Activated naive CD4-positive, alpha-beta T cell treated with anti-CD3 and anti-CD28 coated beads, Interleukin-2, amount 50 U/mL, for 24 hours (primary cell): Measurements from ENCODE around the gene FIBCD1.

ENCODE experiments used
- H3K27ac Mint-ChIP-seq: one replicate; pipeline ENCODE4 v1.8.0; 2021; ENCODE audit warnings: mild to moderate bottlenecking, mixed read lengths
- H3K27me3 Mint-ChIP-seq: one replicate; pipeline ENCODE4 v1.8.0; 2021; ENCODE audit warnings: mixed read lengths
- H3K36me3 Mint-ChIP-seq: one replicate; pipeline ENCODE4 v1.8.0; 2021; ENCODE audit warnings: mixed read lengths
- H3K4me1 Mint-ChIP-seq: one replicate; pipeline ENCODE4 v1.8.0; 2021; ENCODE audit warnings: mixed read lengths
- H3K4me3 Mint-ChIP-seq: one replicate; pipeline ENCODE4 v1.8.0; 2021; ENCODE audit warnings: mild to moderate bottlenecking, mixed read lengths
- H3K9me3 Mint-ChIP-seq: one replicate; pipeline ENCODE4 v1.8.0; 2021; ENCODE audit warnings: mixed read lengths

The FIBCD1 gene

DNA sequence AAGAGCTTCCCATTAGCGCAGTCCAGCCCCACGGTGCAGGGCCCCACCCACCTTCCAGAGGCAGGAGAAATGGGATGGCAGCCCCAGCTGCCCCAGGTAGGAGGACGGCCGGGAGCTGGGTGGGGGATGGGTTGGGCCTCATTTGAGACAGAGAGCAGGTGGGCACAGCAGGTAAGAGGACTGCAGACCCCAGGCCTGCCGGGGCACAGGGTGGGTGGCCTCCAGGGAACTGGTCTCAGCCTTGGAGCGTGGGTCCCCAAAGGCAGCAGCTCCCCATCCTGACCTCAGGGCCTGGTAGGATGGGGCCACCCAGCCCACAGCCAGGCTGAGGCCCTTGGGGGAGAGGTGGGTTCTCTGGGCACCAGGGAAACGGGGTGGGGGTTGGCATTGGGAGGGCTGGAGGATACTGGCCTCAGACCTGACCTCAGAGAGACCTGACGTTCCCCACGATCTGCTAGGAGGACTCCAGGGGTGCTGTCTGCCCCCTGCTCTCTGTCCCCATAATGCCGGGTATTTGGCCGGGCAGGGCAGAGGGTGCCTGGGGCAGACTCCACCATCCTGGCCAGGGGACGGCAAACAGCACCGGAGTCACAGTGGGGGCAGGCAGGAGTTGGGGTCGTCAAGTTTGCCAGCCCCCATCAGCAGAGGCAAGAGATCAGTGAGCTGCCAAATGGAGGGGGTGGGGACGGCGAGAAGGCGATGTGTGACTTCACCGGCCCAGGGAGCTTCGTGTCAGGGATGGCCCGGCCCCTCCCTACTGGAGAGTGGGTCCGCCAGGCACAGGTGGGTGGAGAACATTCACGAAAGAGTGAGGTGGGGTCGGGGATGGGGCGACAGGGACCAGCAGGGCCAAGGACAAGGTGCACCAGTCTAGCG, 35.6 kb downstream of the FIBCD1 start:
- no peak overlapping the region for H3K4me3 Mint-ChIP-seq
- H3K27ac Mint-ChIP-seq = no peak overlapping the region
- H3K4me1 Mint-ChIP-seq = no peaks in the 10 kb centered on the region
- no peaks in the 10 kb centered on the region for H3K36me3 Mint-ChIP-seq
- H3K9me3 Mint-ChIP-seq = no peaks in the 10 kb centered on the region
- H3K27me3 Mint-ChIP-seq = no peaks in the 10 kb centered on the region

DNA sequence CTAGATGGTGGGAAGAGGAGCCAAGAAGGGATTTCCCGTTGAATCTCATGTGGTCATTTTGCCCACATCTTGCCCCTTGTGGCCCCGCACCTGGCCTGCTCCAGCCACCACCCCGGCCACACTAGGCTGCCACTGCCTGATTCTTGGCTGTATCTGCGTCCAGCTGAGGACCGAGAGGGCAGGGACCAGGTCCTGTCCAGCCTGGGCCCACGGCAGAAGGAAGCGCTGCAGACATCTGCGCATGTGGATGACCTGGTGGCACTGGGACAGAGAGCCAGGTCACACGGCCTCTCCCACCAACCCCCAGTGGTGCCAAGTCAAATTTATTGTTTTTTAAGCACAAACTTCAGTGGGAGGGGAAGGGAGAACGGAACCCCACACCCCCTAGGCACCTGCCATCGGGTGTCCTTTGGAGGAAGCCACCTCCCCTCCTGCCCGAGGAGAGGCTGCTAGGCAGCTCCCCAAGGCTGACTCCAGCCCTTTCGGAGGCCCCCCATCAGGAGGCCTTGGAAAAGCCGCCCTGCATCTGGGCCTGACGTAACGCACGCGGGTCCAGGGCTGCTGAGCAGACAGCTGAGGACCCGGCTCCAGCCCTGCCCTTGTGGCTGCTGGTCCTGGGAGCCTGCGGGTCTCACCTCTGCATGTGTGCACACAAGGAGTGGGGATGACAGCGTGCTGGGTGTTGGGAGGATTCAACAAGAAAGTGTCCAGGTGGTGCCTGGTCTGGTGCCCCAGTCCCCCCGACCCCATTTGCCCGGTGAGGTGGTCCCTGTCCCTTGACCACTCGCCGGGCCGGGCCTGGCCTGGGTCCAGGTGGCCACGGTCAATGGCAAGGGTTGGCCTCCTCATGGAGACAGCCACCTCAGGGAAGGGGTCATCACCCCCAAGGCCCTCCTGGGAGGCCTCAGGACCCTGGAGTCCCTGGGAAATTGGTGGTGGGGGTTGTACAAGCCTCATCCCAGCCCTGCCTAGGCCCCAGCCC, 36.6 kb downstream of the FIBCD1 start:
- Mint-ChIP-seq H3K9me3 (no peaks in the 10 kb centered on the region), H3K27me3 (no peaks in the 10 kb centered on the region), H3K4me3 (no peak overlapping the region), H3K4me1 (no peaks in the 10 kb centered on the region), H3K36me3 (no peaks in the 10 kb centered on the region), H3K27ac (no peak overlapping the region)

DNA sequence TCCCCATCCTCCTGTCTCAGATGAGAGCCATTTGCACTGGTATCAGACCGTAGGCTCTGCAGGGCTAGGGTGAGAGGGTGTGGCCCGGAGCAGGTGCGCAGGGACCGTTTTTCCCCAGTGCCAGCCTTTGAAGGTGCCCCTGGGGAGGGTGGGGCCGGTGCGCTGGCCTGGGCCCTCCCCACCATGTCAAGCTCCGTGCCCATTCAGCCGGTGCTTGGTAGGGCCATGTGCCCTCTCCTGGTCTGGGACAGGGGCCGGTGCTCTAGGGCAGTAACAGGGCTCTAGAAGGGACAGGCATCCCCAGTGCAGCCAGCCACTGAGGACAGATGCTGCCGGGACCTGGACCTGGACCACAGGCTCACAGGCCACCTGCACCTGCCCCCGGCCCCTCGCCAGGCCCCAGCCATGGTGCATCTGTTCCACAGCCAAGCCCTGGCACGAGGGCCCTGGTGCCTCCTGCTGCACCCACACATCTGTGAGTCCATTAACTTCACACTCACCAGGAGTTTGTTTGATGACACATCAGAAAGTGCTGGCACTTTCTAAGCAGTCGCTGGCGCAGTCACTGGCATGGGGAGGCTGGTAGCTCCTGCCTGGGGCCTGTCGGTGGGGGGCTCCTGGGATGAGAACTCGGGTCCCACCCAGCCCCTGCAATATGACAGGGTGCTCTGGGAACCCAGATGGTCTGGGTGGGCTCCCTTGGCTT, 37.4 kb downstream of the FIBCD1 start:
- Mint-ChIP-seq H3K9me3 (no peaks in the 10 kb centered on the region), H3K36me3 (no peaks in the 10 kb centered on the region), H3K4me3 (no peak overlapping the region), H3K4me1 (no peaks in the 10 kb centered on the region), H3K27ac (no peak overlapping the region), H3K27me3 (no peaks in the 10 kb centered on the region)

DNA sequence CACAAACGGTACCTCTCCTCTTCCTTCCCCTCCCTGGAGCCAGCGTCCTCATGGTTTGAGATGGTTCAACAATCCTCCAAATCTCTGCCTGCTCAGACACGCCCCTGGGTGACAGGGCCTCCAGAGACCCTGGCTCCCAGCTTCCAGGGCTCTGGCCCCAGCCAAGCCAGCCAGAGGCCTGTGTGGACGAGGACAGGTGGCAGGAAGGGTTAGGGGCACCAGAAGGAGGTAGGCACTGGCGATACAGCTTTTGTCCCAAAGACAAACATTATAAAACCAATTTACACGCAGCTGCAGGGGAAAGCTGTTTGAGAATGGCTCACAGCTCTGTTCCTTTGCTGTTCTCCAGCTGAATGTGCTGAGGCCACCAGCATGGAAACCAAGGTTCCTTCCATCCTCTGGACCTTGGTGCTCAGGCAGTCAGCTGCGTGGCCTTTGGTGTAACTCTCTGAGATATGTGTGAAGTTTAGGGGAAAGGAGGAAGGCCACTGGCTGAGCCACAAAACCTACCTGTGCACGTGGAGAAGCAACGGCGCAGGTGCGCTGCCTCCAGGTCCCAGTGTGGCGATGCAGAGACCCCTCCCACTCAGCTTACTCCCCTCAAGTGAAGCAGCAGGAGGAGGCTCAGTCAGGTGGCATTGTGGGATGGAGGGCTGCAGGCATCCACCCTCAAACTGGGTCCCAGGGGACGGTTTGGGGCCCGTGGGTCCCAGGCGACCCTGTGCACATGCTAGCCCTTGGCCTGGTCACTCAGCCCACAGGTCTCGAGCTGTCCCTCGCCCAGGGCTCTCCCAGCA, 38.1 kb downstream of the FIBCD1 start:
- Mint-ChIP-seq H3K9me3 (no peaks in the 10 kb centered on the region), H3K27me3 (no peaks in the 10 kb centered on the region), H3K27ac (no peak overlapping the region), H3K4me1 (no peaks in the 10 kb centered on the region), H3K4me3 (no peak overlapping the region), H3K36me3 (no peaks in the 10 kb centered on the region)

DNA sequence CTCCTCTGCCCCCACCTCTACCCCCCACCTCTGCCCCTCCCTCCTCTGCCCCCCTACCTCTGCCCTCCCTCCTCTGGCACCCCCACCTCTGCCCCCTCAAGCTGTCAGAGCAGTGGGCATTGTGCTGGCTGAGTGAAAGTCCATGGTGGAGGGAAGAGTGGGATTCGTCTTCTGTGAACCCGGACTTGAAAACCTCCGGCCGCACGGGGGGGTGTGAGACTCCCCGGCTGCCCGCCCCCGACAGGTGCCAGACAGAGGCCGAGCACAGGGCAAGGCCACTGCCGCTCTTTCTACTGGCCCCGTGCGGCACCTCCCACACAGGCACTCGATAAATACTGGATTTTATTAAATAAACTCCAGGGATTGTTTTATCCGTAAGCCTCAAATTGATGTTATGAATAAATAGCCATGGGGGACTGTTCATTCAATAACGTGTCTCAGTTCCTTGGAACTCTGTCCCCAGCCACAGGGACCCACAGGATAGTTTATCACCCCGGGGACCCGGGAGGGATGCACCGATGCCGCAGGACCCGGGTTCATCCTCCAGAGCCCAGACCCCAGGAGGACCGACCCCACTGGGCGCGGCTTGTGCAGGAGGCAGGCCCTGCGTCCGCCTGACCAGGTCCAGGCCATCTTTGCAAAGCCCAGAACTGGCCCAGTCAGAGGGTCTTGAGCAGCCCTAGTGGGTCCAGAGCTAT, 39.8 kb downstream of the FIBCD1 start:
- no peak overlapping the region for H3K4me3 Mint-ChIP-seq
- H3K27ac Mint-ChIP-seq = no peak overlapping the region
- no peaks in the 10 kb centered on the region for H3K27me3 Mint-ChIP-seq
- H3K9me3 Mint-ChIP-seq = no peaks in the 10 kb centered on the region
- H3K36me3 Mint-ChIP-seq = no peaks in the 10 kb centered on the region
- H3K4me1 Mint-ChIP-seq = no peaks in the 10 kb centered on the region

DNA sequence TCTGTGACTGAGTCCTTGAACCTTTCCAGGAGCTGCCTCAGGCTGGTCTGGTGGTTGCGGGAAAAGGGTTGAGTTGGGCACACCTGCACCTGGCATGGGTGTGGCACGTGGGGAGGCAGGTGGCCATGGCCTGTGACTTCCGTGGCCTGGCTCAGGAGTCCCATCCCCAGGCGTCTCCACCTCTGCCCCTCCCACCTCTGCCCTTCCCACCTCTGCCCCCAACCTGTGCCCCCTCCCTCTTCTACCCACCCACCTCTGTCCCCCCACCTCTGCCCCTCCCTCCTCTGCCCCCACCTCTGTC, 40.5 kb downstream of the FIBCD1 start:
- Mint-ChIP-seq H3K4me3 (no peak overlapping the region), H3K4me1 (no peaks in the 10 kb centered on the region), H3K27ac (no peak overlapping the region), H3K36me3 (no peaks in the 10 kb centered on the region), H3K9me3 (no peaks in the 10 kb centered on the region), H3K27me3 (no peaks in the 10 kb centered on the region)

DNA sequence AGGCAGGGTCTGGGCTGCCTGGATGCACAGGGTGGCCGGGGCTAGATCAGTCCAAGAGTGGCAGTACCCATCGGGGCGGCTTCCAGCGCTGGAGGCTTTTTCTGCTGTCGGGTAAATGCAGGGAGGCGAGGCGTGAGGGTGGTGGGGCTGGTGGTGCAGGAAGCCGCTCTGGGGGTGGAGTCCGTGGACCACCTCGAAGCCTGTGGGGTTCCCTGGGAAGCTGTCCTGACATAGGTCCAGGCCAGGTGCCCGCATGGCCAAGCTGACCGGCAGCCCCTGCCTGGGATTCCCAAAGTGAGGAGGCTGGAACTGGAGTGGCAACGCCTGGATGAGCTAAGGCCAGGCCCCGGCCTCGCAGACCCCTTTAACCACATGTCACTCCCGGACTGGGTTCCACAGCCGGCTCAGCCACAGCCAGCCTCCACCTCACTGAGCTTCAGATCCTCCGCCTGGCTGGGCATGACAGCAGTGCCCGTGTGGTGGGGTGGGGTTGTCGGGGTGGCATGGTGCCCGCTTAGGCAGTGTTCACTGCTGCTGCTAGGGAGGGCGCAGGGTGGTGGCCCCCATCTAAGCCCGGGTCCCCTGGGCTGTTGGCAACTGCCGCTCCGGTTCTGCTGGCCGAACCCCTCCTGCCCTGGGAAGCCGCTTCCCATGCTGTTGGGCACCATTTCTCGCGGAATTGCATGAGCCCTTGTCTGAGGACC, 41.0 kb downstream of the FIBCD1 start:
- H3K36me3 Mint-ChIP-seq = no peaks in the 10 kb centered on the region

DNA sequence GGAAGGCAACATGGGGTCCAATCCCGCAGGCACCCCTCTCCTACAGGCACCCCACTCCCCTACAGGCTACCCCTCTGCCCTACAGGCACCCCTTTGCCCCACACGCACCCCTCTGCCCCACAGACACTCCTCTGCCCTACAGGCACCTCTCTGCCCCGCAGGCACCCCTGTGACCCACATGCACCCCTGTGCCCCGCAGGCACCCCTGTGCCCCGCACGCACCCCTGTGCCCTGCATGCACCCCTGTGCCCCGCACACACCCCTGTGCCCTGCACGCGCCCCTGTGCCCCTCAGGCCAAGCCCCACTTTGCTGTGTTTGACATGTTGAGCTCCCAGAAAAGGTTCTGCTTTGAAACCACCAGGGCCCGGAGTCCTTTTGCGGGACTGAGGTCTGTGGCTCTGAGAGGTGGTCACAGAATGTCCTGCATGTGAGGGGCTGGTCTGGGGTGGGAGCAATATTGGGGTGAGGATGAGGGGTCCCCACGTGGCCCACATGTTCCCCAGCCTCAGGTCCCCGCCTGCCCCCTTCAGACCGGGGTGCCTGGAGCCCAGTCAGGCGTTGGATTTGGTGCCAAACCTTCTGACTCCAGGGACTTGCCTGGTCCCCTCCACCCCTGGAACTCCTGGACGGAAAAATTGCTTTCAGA, 41.8 kb downstream of the FIBCD1 start:
- no peak overlapping the region for H3K4me3 Mint-ChIP-seq

More for the DNA sequence above, 41.0 kb downstream of the FIBCD1 start:
- no peaks in the 10 kb centered on the region for H3K4me1 Mint-ChIP-seq
- H3K9me3 Mint-ChIP-seq = no peaks in the 10 kb centered on the region
- H3K4me3 Mint-ChIP-seq = no peak overlapping the region
- H3K27me3 Mint-ChIP-seq = no peaks in the 10 kb centered on the region
- no peak overlapping the region for H3K27ac Mint-ChIP-seq

DNA sequence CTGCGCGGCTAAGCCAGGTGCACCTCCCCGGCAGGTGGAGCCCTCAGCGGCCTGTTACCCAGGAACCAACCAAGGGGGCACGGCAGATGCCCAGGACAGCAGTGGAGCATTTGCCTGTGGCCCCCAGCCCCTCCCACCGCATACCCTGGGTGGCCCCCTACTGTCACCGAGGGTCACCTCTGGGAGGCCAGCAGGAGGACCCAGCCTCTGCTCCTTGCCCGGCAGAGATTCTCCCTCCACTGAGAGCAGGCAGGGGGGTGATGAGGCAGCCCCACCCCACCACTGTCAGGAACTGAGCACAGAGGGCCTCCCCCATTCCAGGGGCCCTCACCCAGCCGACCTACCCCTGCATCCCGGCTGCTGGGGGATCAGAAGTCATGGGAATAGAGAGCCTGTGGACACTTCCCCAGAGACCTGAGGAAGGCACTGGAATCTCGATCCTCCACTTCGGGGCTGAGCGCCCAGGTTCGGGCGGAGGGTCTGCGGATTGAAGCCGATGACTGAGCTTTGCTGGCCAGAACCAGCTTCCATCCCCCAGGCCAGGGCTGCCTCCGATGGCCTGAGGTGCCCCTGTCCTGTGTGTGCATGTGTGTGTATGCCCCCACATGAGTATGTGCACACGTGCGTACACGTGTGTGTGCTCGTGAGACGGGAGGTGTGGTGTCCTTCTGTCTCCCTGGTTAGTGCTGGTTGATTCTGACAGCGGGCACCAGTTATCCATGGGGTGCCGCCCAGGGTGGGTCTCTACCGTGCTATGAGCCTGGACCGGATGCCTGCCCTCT, 42.6 kb downstream of the FIBCD1 start, which contains the start of gene QRFP:
Gene QRFP, minus strand, starts transcription at position 580 of the 782 bp plus-strand sequence. CDS start 2,974 bp downstream, outside the sequence.
- no peak within 1 kb of the TSS for H3K27ac Mint-ChIP-seq
- H3K9me3 Mint-ChIP-seq = no peaks in the 10 kb centered on the region
- H3K4me1 Mint-ChIP-seq = no peaks in the 10 kb centered on the region
- no peak within 1 kb of the TSS for H3K4me3 Mint-ChIP-seq
- no peaks in the 10 kb centered on the region for H3K36me3 Mint-ChIP-seq
- no peaks in the 10 kb centered on the region for H3K27me3 Mint-ChIP-seq

More for the DNA sequence above, 41.8 kb downstream of the FIBCD1 start:
- Mint-ChIP-seq H3K4me1 (no peaks in the 10 kb centered on the region), H3K36me3 (no peaks in the 10 kb centered on the region), H3K9me3 (no peaks in the 10 kb centered on the region), H3K27me3 (no peaks in the 10 kb centered on the region), H3K27ac (no peak overlapping the region)

DNA sequence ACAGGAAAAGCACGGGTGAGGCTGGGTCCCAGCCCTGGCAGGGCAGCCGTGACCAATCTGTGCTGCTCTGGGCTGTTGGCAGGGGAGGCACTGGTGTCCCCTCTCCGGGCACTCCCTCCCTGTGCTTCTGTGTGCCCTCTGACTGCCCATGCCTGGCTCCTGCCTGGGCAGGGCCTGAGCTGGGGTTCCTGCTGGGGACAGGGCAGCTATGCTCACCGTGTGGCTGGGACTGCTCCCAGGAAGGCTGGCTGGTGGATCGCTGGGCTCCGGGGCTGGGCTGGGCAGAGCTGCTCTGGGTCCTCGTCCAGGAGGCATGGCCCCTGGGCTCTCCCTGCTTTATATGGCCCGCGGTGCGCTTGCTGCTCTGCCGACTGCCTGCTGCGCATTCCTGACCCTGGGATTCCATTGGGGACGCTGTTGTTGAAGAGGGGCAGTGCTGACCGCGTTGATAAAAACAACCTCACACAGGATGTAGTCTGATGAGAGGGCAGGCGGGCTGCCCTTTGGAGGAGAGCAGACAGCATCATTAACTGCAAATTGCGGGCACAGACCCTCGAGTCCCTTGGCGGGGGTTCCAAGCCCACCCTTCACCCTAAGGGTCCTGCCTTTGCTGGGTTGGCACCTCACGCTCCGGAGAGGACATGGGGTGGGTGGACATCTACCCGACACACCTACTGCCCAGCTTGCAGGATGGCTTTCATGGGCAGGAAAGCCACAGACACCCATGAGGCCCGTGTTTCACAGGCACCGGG, 43.4 kb downstream of the FIBCD1 start:
- Mint-ChIP-seq H3K27ac (no peak overlapping the region), H3K36me3 (no peaks in the 10 kb centered on the region)

DNA sequence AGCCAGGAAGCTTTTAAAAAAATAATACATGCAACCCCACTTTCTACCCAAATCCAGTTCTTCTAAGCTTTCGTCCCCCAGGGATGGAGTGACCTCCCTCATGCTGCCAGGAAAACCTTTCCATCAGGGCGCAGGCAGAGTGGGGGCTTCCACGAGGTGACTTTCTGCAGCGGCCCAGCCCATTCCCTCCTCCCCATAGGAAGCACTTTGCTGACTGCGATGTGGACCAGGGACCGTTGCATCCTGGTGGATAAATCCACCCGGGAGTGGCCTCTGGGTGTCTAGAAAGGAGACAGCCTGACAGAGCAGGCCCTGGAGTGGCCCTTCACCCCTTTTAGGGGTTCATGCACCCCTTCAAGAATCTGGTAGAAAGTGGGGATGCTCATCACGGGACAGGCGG, 44.0 kb downstream of the FIBCD1 start:
- Mint-ChIP-seq H3K9me3 (no peaks in the 10 kb centered on the region), H3K4me3 (no peak overlapping the region), H3K36me3 (no peaks in the 10 kb centered on the region), H3K4me1 (no peaks in the 10 kb centered on the region), H3K27me3 (no peaks in the 10 kb centered on the region), H3K27ac (no peak overlapping the region)

More for the DNA sequence above, 43.4 kb downstream of the FIBCD1 start:
- H3K4me1 Mint-ChIP-seq = no peaks in the 10 kb centered on the region
- H3K9me3 Mint-ChIP-seq = no peaks in the 10 kb centered on the region
- H3K27me3 Mint-ChIP-seq = no peaks in the 10 kb centered on the region
- H3K4me3 Mint-ChIP-seq = no peak overlapping the region

DNA sequence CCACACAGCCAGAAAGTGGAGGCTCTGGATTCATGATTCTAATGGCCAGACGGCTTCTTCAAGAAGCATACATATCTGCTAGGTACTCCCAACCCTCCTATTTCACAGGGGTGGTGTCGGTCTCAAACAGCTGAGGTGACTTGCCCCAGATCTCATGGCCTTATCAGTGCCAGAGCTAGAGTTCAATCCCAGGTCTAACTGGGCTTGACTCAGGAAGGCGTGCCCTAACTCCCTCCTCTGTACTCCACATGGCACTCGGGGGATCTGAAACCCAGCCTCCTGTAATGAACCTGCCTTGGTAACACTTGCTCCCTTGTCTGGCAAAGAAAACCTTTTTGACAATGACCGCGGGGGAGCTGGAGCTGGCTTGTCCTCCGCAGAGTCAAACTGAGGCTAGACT, 44.5 kb downstream of the FIBCD1 start:
- no peaks in the 10 kb centered on the region for H3K4me1 Mint-ChIP-seq
- H3K27ac Mint-ChIP-seq = no peak overlapping the region
- H3K9me3 Mint-ChIP-seq = no peaks in the 10 kb centered on the region
- H3K27me3 Mint-ChIP-seq = no peaks in the 10 kb centered on the region
- H3K4me3 Mint-ChIP-seq = no peak overlapping the region
- H3K36me3 Mint-ChIP-seq = no peaks in the 10 kb centered on the region
